ENCODE data around the gene CSNK2A3.

DNA sequence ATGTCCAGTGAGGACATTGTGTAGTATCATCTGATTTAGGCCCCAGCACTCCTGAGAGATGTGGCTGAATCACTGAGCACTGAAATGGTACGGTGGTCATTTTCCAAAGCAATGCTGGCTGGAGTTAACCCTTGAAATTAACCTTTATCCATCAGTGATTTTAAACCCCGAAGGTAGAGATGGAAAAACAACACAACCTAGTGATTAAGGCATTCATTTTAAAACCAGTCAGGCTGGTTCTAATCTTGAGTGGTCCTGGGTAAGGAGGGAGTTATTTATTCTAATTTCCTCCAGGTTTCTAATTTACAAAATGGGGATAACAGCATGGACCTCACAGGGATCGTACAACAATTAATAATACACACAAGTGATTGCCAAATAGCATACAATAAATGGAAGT, 6.6 kb upstream of the CSNK2A3 start:
- TF ChIP-seq, protein P1, sequence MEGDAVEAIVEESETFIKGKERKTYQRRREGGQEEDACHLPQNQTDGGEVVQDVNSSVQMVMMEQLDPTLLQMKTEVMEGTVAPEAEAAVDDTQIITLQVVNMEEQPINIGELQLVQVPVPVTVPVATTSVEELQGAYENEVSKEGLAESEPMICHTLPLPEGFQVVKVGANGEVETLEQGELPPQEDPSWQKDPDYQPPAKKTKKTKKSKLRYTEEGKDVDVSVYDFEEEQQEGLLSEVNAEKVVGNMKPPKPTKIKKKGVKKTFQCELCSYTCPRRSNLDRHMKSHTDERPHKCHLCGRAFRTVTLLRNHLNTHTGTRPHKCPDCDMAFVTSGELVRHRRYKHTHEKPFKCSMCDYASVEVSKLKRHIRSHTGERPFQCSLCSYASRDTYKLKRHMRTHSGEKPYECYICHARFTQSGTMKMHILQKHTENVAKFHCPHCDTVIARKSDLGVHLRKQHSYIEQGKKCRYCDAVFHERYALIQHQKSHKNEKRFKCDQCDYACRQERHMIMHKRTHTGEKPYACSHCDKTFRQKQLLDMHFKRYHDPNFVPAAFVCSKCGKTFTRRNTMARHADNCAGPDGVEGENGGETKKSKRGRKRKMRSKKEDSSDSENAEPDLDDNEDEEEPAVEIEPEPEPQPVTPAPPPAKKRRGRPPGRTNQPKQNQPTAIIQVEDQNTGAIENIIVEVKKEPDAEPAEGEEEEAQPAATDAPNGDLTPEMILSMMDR (IDR thresholded peaks at IDR 0.05), result no peak
- no peak for TF ChIP-seq POLR2A (IDR thresholded peaks at IDR 0.05)
